Stimulated activated naive CD8-positive, alpha-beta T cell treated with anti-CD3 and anti-CD28 coated beads, Interleukin-15, amount 100 ng/mL, for 72 hours (primary cell): ENCODE results near the gene GALNS.
A peak's percentile ranks its signal among the peaks of the same experiment; 100 is the strongest.

Experiments used
- ATAC-seq: fragments of 150-1000 bp; cut with Tn5 transposase; 2 replicates; pipeline ENCODE4 v1.10.0; 2021; ENCODE audit warnings: mild to moderate bottlenecking, moderate library complexity
- DNase-seq, 2 donors: peaks; one replicate each; pipeline ENCODE4 v3.0.0; 2021 to 2022
- H3K27ac Mint-ChIP-seq, 2 donors: one replicate each; pipeline ENCODE4 v1.8.0; 2022; ENCODE audit warnings: mild to moderate bottlenecking in 2 of 2, mixed read lengths in 2 of 2, moderate library complexity in 2 of 2
- H3K27me3 Mint-ChIP-seq: one replicate; pipeline ENCODE4 v1.8.0; 2022; ENCODE audit warnings: mixed read lengths
- H3K4me1 Mint-ChIP-seq: one replicate; pipeline ENCODE4 v1.8.0; 2022; ENCODE audit warnings: mild to moderate bottlenecking, mixed read lengths
- H3K4me3 Mint-ChIP-seq, 2 donors: one replicate each; pipeline ENCODE4 v1.8.0; 2022; ENCODE audit warnings: mild to moderate bottlenecking in 2 of 2, mixed read lengths in 2 of 2, moderate library complexity in 1 of 2
- H3K9me3 Mint-ChIP-seq, 2 donors: one replicate each; pipeline ENCODE4 v1.8.0; 2022; ENCODE audit warnings: mixed read lengths in 2 of 2

Gene GALNS

DNA sequence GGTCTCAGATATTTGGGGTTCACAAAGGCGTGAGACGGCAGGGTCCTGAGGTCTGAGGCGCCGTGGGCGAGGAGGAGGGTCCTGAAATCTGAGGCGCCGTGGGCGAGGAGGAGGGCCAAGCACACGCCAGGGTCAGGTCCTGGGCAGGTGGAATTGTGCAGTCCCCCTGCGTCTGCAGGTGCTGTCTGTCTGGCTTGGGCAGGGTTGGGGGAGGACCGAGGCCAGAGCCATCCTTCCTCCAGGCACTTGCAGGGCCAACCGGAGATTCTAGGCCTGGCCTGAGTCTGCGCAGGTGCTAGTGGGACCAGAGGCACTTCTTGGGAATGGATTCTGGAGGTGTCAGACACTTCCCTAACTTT lies 42.6 kb downstream of the GALNS start:
- DNase-seq: no peak
- Mint-ChIP-seq H3K4me1 (peaks cover 34% of the 10 kb centered on the region), H3K27ac (peak overlapping the region in 1 of 2 donors; percentile 22), H3K4me3 (no peak overlapping the region), H3K27me3 (no peaks in the 10 kb centered on the region), H3K9me3 (no peaks in the 10 kb centered on the region)
- ATAC-seq: no peak

GRCh38 chr16:88813269-88814143 lies 43.2 kb downstream of the GALNS start:
- DNase-seq (no peak), ATAC-seq (no peak)
- H3K27ac Mint-ChIP-seq: peak overlapping the region in 1 of 2 donors; percentile 22
- peak overlapping the region in 1 of 2 donors; percentile 19 for H3K4me3 Mint-ChIP-seq
- no peaks in the 10 kb centered on the region for H3K27me3 Mint-ChIP-seq
- H3K4me1 Mint-ChIP-seq: peaks cover 40% of the 10 kb centered on the region
- H3K9me3 Mint-ChIP-seq: no peaks in the 10 kb centered on the region

DNA sequence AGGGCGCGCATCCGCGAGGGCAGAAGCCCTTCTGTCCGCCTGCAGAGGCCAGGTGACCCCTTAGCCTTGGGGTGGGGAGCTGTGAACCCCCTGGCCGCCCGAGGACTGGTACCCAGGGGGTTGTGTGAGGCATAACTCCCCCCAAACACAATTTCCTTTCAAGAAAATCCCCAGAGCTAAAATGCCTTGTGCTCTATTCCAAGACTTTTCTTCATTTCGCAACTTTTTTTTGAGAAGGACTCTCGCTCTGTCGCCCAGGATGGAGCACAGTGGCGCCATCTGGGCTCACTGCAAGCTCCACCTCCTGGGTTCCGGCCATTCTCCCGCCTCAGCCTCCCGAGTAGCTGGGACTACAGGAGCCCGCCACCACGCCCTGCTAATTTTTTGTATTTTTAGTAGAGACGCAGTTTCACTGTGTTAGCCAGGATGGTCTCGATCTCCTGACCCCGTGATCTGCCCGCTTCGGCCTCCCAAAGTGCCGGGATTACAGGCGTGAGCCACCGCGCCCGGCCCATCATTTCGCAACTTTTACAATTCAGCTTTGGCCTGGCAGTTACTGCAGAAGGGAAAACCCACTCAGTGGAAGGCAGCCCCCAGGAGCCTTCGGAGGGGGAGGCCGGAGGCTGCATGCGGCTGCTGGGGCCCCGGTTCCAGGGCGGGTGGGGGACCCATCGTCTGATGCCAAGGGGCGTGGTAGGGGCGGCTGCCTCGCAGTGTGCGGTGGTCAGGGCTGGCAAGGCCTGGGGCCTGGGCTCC lies 44.1 kb downstream of the GALNS start:
- peak overlapping the region; percentile 93 to 97 for H3K27ac Mint-ChIP-seq
- ATAC-seq (no peak), DNase-seq (no peak)
- no peaks in the 10 kb centered on the region for H3K9me3 Mint-ChIP-seq
- H3K4me3 Mint-ChIP-seq: peak overlapping the region; percentile 91 to 98
- peaks cover 48% of the 10 kb centered on the region for H3K4me1 Mint-ChIP-seq
- no peaks in the 10 kb centered on the region for H3K27me3 Mint-ChIP-seq

DNA sequence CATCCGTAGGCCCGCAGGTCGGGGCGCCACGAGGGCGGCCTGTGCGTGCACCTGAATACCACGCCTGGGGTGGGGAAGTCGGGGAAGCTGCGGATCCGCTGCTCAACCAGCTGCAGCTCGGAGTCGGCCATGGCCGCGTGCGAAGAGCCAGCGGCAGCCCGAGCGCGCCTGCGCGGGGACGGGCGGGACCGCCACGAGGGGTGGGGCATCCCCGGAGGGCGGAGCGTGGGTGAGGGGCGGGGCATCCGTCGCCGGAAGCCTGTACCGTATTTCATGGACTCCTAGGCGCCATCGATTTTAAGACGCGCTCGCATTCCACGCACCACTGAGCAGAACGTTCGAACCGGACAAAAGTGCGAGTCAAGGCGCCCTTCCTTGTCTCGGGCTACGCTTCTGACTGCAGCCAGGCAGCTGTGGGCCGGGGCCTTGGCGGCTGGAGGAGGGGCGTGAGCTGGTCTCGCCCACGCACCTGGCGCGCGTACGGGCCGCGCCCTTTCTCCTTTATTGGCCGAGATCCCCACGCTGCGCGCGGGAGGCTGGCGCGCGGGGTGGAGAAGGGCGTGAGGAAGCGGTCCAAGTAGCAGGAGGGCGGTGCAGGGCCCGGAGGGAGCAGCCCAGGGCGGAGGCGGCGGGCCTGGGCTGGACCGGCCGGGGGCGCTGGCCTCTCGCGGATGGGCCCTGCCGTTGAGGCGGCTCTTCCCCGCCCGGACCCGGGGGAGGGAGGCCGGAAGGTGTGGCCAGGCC lies 44.8 kb downstream of the GALNS start, which contains the start of gene APRT:
APRT (minus strand) TSS at position 160 of the 744 bp plus-strand sequence; CDS start at position 131, 29 bp downstream.
- ATAC-seq: peak; percentile 73
- peaks cover 55% of the 10 kb centered on the region for H3K4me1 Mint-ChIP-seq
- peak within 1 kb of the TSS; percentile 98 to 99 for H3K4me3 Mint-ChIP-seq

DNA sequence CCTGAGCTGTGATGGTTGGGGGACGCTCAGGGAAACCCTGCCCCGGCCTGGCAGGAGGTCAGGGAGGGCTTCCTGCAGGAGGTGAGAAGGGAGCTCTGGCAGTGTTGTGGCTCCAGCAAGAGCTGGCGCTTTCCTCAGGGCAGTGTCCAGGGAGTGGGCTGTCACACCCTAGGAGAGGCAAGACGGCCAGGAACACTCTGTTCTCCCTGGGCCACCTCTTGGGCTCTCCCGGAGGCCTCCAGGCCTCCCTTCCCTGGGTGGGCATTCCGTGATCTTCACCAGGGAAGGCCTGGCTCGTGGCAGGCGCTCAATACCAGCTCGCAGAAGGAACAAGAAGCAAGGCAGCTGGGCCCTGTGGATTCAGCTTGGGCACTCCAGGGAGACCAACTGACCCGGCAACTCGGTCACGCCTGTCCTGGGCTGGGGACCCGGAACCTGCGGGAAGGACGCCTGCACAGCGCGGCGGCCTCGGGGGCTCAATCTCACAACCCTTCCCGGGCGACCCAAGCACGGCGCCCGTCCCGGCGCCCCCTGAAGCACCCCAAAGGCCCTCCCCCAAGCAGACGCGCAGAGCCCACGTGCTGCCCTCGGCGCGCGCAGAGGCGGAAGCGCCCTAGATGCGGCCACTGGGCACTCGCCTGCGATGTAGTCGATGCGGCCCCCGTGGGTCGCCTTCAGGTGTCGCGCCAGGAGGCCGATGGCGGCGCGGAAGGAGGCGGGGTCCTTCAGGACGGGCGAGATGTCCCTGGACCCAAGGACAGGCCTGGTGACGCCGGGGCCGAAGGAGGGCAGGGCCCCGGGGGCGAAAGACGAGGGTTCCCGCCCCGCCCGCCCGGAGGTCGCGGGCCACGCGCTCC lies 45.6 kb downstream of the GALNS start:
- Mint-ChIP-seq H3K27ac (peak overlapping the region; percentile 98 to 99), H3K4me1 (peaks cover 62% of the 10 kb centered on the region), H3K4me3 (peak overlapping the region; percentile 98 to 99), H3K9me3 (no peaks in the 10 kb centered on the region), H3K27me3 (no peaks in the 10 kb centered on the region)
- ATAC-seq (peak; percentile 70), DNase-seq (peak; percentile 77 to 78)

More for the DNA sequence above, 44.8 kb downstream of the GALNS start, which contains the start of gene APRT:
- peak within 1 kb of the TSS; percentile 98 to 99 for H3K27ac Mint-ChIP-seq
- DNase-seq: peak; percentile 97 to 99
- no peaks in the 10 kb centered on the region for H3K27me3 Mint-ChIP-seq
- no peaks in the 10 kb centered on the region for H3K9me3 Mint-ChIP-seq

DNA sequence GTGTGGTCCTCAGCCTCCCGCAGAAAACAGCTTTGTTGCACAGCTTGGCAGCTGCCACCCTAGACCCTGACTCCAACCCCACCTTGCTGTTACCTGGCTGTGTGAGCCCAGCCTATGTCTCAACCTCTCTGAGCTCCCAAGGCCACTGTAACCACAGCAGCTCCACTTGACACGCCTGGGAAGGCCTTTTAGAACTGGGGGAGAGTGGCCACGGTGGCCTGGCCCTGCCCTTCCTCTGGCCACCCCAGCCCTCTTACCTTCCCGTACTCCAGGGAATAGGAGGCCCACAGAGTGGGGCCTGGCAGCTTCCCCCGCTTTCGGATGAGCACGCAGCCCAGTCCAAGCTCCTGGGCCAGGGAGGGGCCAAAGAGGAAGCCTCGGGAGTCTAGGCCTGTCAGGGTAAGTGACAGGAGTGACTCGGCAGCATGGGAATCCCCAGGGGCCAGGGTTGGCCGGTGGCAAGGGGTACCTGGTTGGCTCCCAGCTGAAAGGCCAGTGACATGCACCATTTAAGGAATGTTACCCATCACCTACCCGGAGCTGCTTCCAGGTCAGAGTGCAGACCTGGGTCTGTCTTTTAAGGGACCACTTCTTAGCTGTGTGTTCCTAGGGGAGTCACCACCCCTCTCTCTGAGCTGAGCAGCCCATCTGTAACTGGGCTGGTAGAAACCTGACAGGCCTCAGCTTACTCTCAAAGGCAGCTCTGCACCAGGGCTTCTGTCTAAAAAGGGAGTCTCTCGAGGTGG lies 46.4 kb downstream of the GALNS start:
- H3K9me3 Mint-ChIP-seq: no peaks in the 10 kb centered on the region
- peak in 1 of 2 donors; percentile 62 for DNase-seq

GRCh38 chr16:88809676-88810165 lies 47.0 kb downstream of the GALNS start:
- no peak for ATAC-seq
- H3K27me3 Mint-ChIP-seq: no peaks in the 10 kb centered on the region
- DNase-seq: no peak
- H3K9me3 Mint-ChIP-seq: no peaks in the 10 kb centered on the region
- H3K27ac Mint-ChIP-seq: peak overlapping the region in 1 of 2 donors; percentile 99
- peak overlapping the region; percentile 98 to 99 for H3K4me3 Mint-ChIP-seq
- H3K4me1 Mint-ChIP-seq: peaks cover 76% of the 10 kb centered on the region

More for the DNA sequence above, 46.4 kb downstream of the GALNS start:
- peak; percentile 30 for ATAC-seq
- H3K4me1 Mint-ChIP-seq: peaks cover 70% of the 10 kb centered on the region
- H3K27me3 Mint-ChIP-seq: no peaks in the 10 kb centered on the region
- H3K27ac Mint-ChIP-seq: peak overlapping the region; percentile 93 to 99
- H3K4me3 Mint-ChIP-seq: peak overlapping the region; percentile 98 to 99

DNA sequence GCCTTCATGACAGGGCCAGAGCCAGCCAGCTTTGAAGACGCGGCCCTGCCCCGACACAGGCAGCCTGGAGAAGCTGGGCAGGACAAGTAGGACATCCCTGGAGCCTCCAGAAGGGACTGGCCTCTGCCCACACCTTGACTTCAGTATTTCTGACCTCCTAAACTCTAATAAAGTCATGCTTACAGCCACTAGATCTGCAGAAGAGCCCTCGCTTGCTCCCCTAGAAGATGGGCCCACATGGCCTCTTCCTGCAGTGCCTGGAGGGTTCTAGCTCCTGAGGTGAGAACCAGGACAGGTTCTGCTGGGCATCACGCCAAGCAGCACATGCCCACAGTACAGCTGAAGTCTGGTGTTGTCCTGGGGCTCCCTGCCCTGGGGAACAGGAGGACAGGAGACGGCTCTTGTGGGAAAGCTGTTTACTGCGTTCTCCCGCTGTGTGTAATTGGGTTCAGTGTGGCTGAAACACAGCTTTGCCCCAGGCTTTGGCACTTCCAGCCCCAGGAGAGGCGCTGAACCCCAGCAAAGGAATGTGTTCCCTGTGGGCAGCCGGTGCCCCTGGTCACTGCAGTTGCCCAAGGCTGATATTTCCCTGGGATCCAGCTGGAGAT lies 47.6 kb downstream of the GALNS start:
- DNase-seq: no peak

GRCh38 chr16:88807626-88808453 lies 48.9 kb downstream of the GALNS start:
- ATAC-seq (no peak), DNase-seq (no peak)
- Mint-ChIP-seq H3K27me3 (no peaks in the 10 kb centered on the region), H3K4me1 (peaks cover 78% of the 10 kb centered on the region), H3K27ac (peak overlapping the region in 1 of 2 donors; percentile 94), H3K9me3 (no peaks in the 10 kb centered on the region), H3K4me3 (peak overlapping the region in 1 of 2 donors; percentile 49)

More for the DNA sequence above, 47.6 kb downstream of the GALNS start:
- peak overlapping the region in 1 of 2 donors; percentile 94 for H3K27ac Mint-ChIP-seq
- H3K27me3 Mint-ChIP-seq: no peaks in the 10 kb centered on the region
- H3K9me3 Mint-ChIP-seq: no peaks in the 10 kb centered on the region
- ATAC-seq: no peak
- H3K4me1 Mint-ChIP-seq: peaks cover 81% of the 10 kb centered on the region
- H3K4me3 Mint-ChIP-seq: peak overlapping the region; percentile 98 to 99

- H3K9me3 Mint-ChIP-seq: no peaks in the 10 kb centered on the region
- H3K27ac Mint-ChIP-seq: peak overlapping the region in 1 of 2 donors; percentile 86
- H3K4me1 Mint-ChIP-seq: peaks cover 73% of the 10 kb centered on the region
- DNase-seq (no peak), ATAC-seq (no peak)
- H3K4me3 Mint-ChIP-seq: peak overlapping the region in 1 of 2 donors; percentile 39
- H3K27me3 Mint-ChIP-seq: no peaks in the 10 kb centered on the region
Measured at GRCh38 chr16:88807142-88807625, 49.6 kb downstream of the GALNS start.

- no peaks in the 10 kb centered on the region for H3K9me3 Mint-ChIP-seq
- peak overlapping the region in 1 of 2 donors; percentile 86 for H3K27ac Mint-ChIP-seq
- ATAC-seq (no peak), DNase-seq (no peak)
- peak overlapping the region; percentile 9 to 39 for H3K4me3 Mint-ChIP-seq
- H3K4me1 Mint-ChIP-seq: peaks cover 72% of the 10 kb centered on the region
- no peaks in the 10 kb centered on the region for H3K27me3 Mint-ChIP-seq
Measured at GRCh38 chr16:88806491-88807111, 50.1 kb downstream of the GALNS start.

- peaks cover 76% of the 10 kb centered on the region for H3K4me1 Mint-ChIP-seq
- no peak for ATAC-seq
- no peaks in the 10 kb centered on the region for H3K9me3 Mint-ChIP-seq
- peak overlapping the region in 1 of 2 donors; percentile 39 for H3K4me3 Mint-ChIP-seq
- DNase-seq: no peak
- no peaks in the 10 kb centered on the region for H3K27me3 Mint-ChIP-seq
- peak overlapping the region in 1 of 2 donors; percentile 74 for H3K27ac Mint-ChIP-seq
Measured at GRCh38 chr16:88805887-88806393, 50.8 kb downstream of the GALNS start.
